ENCODE data around the gene RAP1GAP. TPM values are rescaled to one million over a fixed set of nuclear protein-coding genes. Genes with fewer than 3 reads are reported as not detected.
"Not testable (repeated sequence)": the region's sequence is repeated elsewhere in the genome, so short reads cannot be mapped to it uniquely, and the experiment has no call there.

Gene RAP1GAP
- total and polyA plus RNA-seq, 4 donors = 8.6 to 23.1 (median 11.3) TPM

- Histone ChIP-seq H3K4me3 (ENCODE audit: low read depth in 1 of 3, low read length in 3 of 3) (no peak overlapping the region), H3K27me3 (ENCODE audit: control insufficient read depth in 4 of 4, insufficient read depth in 4 of 4, low read length in 3 of 4) (no peaks in the 10 kb centered on the region), H3K9me3 (ENCODE audit: control insufficient read depth in 4 of 4, low read length in 3 of 4) (no peaks in the 10 kb centered on the region), H3K9ac (ENCODE audit: low read depth in 1 of 2, low read length in 2 of 2) (no peak overlapping the region), H3K27ac (ENCODE audit: low read depth in 1 of 2, low read length in 2 of 2) (no peak overlapping the region), H3K36me3 (ENCODE audit: control insufficient read depth in 4 of 4, insufficient read depth in 3 of 4, low read depth in 1 of 4, low read length in 3 of 4) (no peaks in the 10 kb centered on the region), H3K4me1 (ENCODE audit: control insufficient read depth in 4 of 4, insufficient read depth in 4 of 4, low read length in 3 of 4) (peaks cover 0 to 17% (median 11%) of the 10 kb centered on the region in 4 donors)
- WGBS = 49% methylated on average over 19 of the region's 19 CpGs
- TF ChIP-seq JUND (IDR thresholded peaks at IDR 0.05) (no peak), RXRA (IDR thresholded peaks at IDR 0.05) (peak in 1 of 2 donors; percentile 30), HNF4A (conservative IDR thresholded peaks at IDR 0.05) (peak in 1 of 2 donors; percentile 4)
- DNase-seq (ENCODE audit: low spot score) = no peak
These were observed 36.9 kb downstream of the RAP1GAP start for GRCh38 chr1:21631944-21632887.

GRCh38 chr1:21631590-21631943 lies 37.6 kb downstream of the RAP1GAP start:
- H3K27ac ChIP-seq (ENCODE audit: low read depth in 1 of 2, low read length in 2 of 2); H3K27me3 ChIP-seq (ENCODE audit: control insufficient read depth in 4 of 4, insufficient read depth in 4 of 4, low read length in 3 of 4); DNase-seq (ENCODE audit: low spot score); H3K4me3 ChIP-seq (ENCODE audit: low read depth in 1 of 3, low read length in 3 of 3); H3K36me3 ChIP-seq (ENCODE audit: control insufficient read depth in 4 of 4, insufficient read depth in 3 of 4, low read depth in 1 of 4, low read length in 3 of 4); H3K9me3 ChIP-seq (ENCODE audit: control insufficient read depth in 4 of 4, low read length in 3 of 4); H3K9ac ChIP-seq (ENCODE audit: low read depth in 1 of 2, low read length in 2 of 2): not testable (repeated sequence)
- WGBS = 78% methylated on average over 8 of the region's 8 CpGs
- H3K4me1 ChIP-seq (ENCODE audit: control insufficient read depth in 4 of 4, insufficient read depth in 4 of 4, low read length in 3 of 4) = peaks cover 0 to 17% (median 11%) of the 10 kb centered on the region in 4 donors

GRCh38 chr1:21630571-21631343 lies 38.4 kb downstream of the RAP1GAP start:
- H3K9ac ChIP-seq (ENCODE audit: low read depth in 1 of 2, low read length in 2 of 2) = no peak overlapping the region
- no peak overlapping the region for H3K27ac ChIP-seq (ENCODE audit: low read depth in 1 of 2, low read length in 2 of 2)
- no peaks in the 10 kb centered on the region for H3K27me3 ChIP-seq (ENCODE audit: control insufficient read depth in 4 of 4, insufficient read depth in 4 of 4, low read length in 3 of 4)
- H3K4me1 ChIP-seq (ENCODE audit: control insufficient read depth in 4 of 4, insufficient read depth in 4 of 4, low read length in 3 of 4) = peaks cover 0 to 17% (median 11%) of the 10 kb centered on the region in 4 donors
- no peaks in the 10 kb centered on the region for H3K36me3 ChIP-seq (ENCODE audit: control insufficient read depth in 4 of 4, insufficient read depth in 3 of 4, low read depth in 1 of 4, low read length in 3 of 4)
- no peak for TF ChIP-seq FOXA2 (IDR thresholded peaks at IDR 0.05)
- TF ChIP-seq RXRA (IDR thresholded peaks at IDR 0.05) = no peak
- no peak for TF ChIP-seq HNF4G (IDR thresholded peaks at IDR 0.05)
- no peak for TF ChIP-seq REST (IDR thresholded peaks at IDR 0.05)
- TF ChIP-seq TAF1 (conservative IDR thresholded peaks at IDR 0.05) = no peak
- no peak for TF ChIP-seq FOXA1 (IDR thresholded peaks at IDR 0.05)
- no peak for TF ChIP-seq RAD21 (IDR thresholded peaks at IDR 0.05)
- no peak for TF ChIP-seq NR2F2 (IDR thresholded peaks at IDR 0.05)
- no peak for TF ChIP-seq CTCF (IDR thresholded peaks at IDR 0.05; ENCODE audit: low read depth, low read length, missing input control)
- no peak for TF ChIP-seq ZBTB33 (IDR thresholded peaks at IDR 0.05)
- no peak for TF ChIP-seq MAX (IDR thresholded peaks at IDR 0.05)
- TF ChIP-seq EGR1 (IDR thresholded peaks at IDR 0.05; ENCODE audit: low read depth in 2 of 2) = no peak
- no peak for TF ChIP-seq HNF4A (conservative IDR thresholded peaks at IDR 0.05)
- TF ChIP-seq GABPA (IDR thresholded peaks at IDR 0.05 in 1 of 2, conservative IDR thresholded peaks at IDR 0.05 in 1 of 2) = no peak
- 77% methylated on average over 13 of the region's 13 CpGs for WGBS
- no peak overlapping the region for H3K4me3 ChIP-seq (ENCODE audit: low read depth in 1 of 3, low read length in 3 of 3)
- no peak for DNase-seq (ENCODE audit: low spot score)
- H3K9me3 ChIP-seq (ENCODE audit: control insufficient read depth in 4 of 4, low read length in 3 of 4) = no peaks in the 10 kb centered on the region

All from liver (tissue), 9 donors.